GM19043 (cell line): ENCODE results near the gene TNS3.

Source experiments
- ATAC-seq: cut with Tn5 transposase; IDR thresholded peaks from one replicate; pipeline ENCODE4 v1.9.1; 2021; ENCODE audit warnings: low read depth; ENCODE audit not compliant: unreplicated experiment

Gene TNS3

GRCh38 chr7:47300472-47301104 is 281.3 kb downstream of the TNS3 start:
- ATAC-seq = no peak

GRCh38 chr7:47299496-47299895 is 282.4 kb downstream of the TNS3 start:
- no peak for ATAC-seq

- no peak for ATAC-seq
These were observed 283.3 kb downstream of the TNS3 start for GRCh38 chr7:47298636-47299035.

- no peak for ATAC-seq
These were observed 284.8 kb downstream of the TNS3 start for GRCh38 chr7:47297120-47297519.

GRCh38 chr7:47295606-47296005 is 286.3 kb downstream of the TNS3 start:
- no peak for ATAC-seq

GRCh38 chr7:47294556-47295222 is 287.2 kb downstream of the TNS3 start:
- no peak for ATAC-seq

- no peak for ATAC-seq
These were observed 287.9 kb downstream of the TNS3 start for GRCh38 chr7:47293884-47294555.

- ATAC-seq = no peak
These were observed 289.0 kb downstream of the TNS3 start for GRCh38 chr7:47292832-47293309.

- peak; percentile 94 for ATAC-seq
These were observed 290.3 kb downstream of the TNS3 start for GRCh38 chr7:47291461-47292081.

GRCh38 chr7:47290867-47291266 is 291.0 kb downstream of the TNS3 start:
- no peak for ATAC-seq

GRCh38 chr7:47290466-47290865 is 291.4 kb downstream of the TNS3 start:
- ATAC-seq = no peak

- ATAC-seq = no peak
These were observed 293.9 kb downstream of the TNS3 start for GRCh38 chr7:47288060-47288459.

- no peak for ATAC-seq
These were observed 295.9 kb downstream of the TNS3 start for GRCh38 chr7:47285860-47286491.

- no peak for ATAC-seq
These were observed 296.9 kb downstream of the TNS3 start for GRCh38 chr7:47284691-47285635.

- ATAC-seq = peak; percentile 65
These were observed 298.3 kb downstream of the TNS3 start for GRCh38 chr7:47283497-47284131.

GRCh38 chr7:47282790-47283496 is 299.0 kb downstream of the TNS3 start:
- no peak for ATAC-seq

GRCh38 chr7:47281966-47282643 is 299.8 kb downstream of the TNS3 start:
- ATAC-seq = no peak

GRCh38 chr7:47281161-47281560 is 300.8 kb downstream of the TNS3 start:
- ATAC-seq = no peak
